ENCODE data around the gene PTGER1. TPM values are rescaled to one million over a fixed set of nuclear protein-coding genes. Genes with fewer than 3 reads are reported as not detected.
A peak's percentile ranks its signal among the peaks of the same experiment; 100 is the strongest.

PTGER1 gene
- total and polyA plus RNA-seq, 9 of the 15 experiments (the other 6 are each of a cell fraction or from before 2014, with no cell fraction given): 0.06 to 0.36 (median 0.31) TPM; not detected in 5

- TF ChIP-seq CHD7 (IDR thresholded peaks at IDR 0.05; ENCODE audit: low read depth, low read length) (no peak), REST (IDR thresholded peaks at IDR 0.05; ENCODE audit: borderline replicate concordance) (peak; percentile 57; the same call in 1 of the 2 replicates), REST (CRISPR knock-in tag; IDR thresholded peaks at IDR 0.05; ENCODE audit: low read depth) (no peak), TBP (optimal IDR thresholded peaks at IDR 0.05; ENCODE audit: low read depth, low read length) (no peak), ZNF140 (CRISPR knock-in tag; IDR thresholded peaks at IDR 0.05) (no peak)
- TF ChIP-seq, protein P1, sequence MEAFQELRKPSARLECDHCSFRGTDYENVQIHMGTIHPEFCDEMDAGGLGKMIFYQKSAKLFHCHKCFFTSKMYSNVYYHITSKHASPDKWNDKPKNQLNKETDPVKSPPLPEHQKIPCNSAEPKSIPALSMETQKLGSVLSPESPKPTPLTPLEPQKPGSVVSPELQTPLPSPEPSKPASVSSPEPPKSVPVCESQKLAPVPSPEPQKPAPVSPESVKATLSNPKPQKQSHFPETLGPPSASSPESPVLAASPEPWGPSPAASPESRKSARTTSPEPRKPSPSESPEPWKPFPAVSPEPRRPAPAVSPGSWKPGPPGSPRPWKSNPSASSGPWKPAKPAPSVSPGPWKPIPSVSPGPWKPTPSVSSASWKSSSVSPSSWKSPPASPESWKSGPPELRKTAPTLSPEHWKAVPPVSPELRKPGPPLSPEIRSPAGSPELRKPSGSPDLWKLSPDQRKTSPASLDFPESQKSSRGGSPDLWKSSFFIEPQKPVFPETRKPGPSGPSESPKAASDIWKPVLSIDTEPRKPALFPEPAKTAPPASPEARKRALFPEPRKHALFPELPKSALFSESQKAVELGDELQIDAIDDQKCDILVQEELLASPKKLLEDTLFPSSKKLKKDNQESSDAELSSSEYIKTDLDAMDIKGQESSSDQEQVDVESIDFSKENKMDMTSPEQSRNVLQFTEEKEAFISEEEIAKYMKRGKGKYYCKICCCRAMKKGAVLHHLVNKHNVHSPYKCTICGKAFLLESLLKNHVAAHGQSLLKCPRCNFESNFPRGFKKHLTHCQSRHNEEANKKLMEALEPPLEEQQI (IDR thresholded peaks at IDR 0.05): no peak
Observed at GRCh38 chr19:14467816-14468215, 7.3 kb downstream of the PTGER1 start (continued).
